ENCODE data around the gene SLC16A13.

DNA sequence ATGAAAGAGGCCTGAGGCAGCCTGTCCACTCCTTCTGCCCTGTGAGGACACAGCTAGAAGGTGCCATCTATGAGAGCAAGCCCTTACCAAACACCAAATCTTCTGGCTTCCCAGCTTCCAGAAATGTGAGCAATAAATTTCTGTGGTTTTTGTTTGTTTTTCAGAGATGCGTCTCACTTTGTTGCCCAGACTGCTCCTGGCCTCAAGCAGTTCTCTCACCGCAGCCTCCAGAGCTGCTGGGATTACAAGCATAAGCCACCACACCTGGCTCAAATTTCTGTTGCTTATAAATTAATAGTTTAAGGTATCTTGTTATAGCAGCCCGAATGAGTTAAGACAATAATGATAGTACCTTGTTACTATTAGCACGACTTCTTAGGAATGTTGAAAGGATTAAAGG lies 20.6 kb downstream of the SLC16A13 start:
- TF ChIP-seq, protein P1, sequence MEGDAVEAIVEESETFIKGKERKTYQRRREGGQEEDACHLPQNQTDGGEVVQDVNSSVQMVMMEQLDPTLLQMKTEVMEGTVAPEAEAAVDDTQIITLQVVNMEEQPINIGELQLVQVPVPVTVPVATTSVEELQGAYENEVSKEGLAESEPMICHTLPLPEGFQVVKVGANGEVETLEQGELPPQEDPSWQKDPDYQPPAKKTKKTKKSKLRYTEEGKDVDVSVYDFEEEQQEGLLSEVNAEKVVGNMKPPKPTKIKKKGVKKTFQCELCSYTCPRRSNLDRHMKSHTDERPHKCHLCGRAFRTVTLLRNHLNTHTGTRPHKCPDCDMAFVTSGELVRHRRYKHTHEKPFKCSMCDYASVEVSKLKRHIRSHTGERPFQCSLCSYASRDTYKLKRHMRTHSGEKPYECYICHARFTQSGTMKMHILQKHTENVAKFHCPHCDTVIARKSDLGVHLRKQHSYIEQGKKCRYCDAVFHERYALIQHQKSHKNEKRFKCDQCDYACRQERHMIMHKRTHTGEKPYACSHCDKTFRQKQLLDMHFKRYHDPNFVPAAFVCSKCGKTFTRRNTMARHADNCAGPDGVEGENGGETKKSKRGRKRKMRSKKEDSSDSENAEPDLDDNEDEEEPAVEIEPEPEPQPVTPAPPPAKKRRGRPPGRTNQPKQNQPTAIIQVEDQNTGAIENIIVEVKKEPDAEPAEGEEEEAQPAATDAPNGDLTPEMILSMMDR (IDR thresholded peaks at IDR 0.05) = no peak
- TF ChIP-seq, protein P2, sequence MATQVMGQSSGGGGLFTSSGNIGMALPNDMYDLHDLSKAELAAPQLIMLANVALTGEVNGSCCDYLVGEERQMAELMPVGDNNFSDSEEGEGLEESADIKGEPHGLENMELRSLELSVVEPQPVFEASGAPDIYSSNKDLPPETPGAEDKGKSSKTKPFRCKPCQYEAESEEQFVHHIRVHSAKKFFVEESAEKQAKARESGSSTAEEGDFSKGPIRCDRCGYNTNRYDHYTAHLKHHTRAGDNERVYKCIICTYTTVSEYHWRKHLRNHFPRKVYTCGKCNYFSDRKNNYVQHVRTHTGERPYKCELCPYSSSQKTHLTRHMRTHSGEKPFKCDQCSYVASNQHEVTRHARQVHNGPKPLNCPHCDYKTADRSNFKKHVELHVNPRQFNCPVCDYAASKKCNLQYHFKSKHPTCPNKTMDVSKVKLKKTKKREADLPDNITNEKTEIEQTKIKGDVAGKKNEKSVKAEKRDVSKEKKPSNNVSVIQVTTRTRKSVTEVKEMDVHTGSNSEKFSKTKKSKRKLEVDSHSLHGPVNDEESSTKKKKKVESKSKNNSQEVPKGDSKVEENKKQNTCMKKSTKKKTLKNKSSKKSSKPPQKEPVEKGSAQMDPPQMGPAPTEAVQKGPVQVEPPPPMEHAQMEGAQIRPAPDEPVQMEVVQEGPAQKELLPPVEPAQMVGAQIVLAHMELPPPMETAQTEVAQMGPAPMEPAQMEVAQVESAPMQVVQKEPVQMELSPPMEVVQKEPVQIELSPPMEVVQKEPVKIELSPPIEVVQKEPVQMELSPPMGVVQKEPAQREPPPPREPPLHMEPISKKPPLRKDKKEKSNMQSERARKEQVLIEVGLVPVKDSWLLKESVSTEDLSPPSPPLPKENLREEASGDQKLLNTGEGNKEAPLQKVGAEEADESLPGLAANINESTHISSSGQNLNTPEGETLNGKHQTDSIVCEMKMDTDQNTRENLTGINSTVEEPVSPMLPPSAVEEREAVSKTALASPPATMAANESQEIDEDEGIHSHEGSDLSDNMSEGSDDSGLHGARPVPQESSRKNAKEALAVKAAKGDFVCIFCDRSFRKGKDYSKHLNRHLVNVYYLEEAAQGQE (IDR thresholded peaks at IDR 0.05; ENCODE audit: insufficient read depth in 1 of 2, low read depth in 2 of 2, low read length in 1 of 2) = no peak
- TF ChIP-seq TCF7L2 (IDR thresholded peaks at IDR 0.05; ENCODE audit: low read depth, low read length) (no peak), POLR2AphosphoS5 (IDR thresholded peaks at IDR 0.05; ENCODE audit: low read depth, low read length) (no peak), SIN3A (IDR thresholded peaks at IDR 0.05; ENCODE audit: borderline replicate concordance, insufficient read depth, low read depth, low read length) (no peak)
